NT2/D1 (cell line): ENCODE results near the gene PAK5.

Experiments used
- SUZ12 ChIP-seq: IDR thresholded peaks from 2 replicates; pipeline ENCODE4 v1.6.1; 2011; ENCODE audit not compliant: insufficient read length, insufficient read depth; ENCODE audit errors: extremely low read depth
- YY1 ChIP-seq: IDR thresholded peaks from 2 replicates; pipeline ENCODE4 v1.6.1; 2011; ENCODE audit not compliant: insufficient read length, insufficient read depth

GRCh38 chr20:9689041-9689440, 149.8 kb downstream of the PAK5 start:
- no peak for TF ChIP-seq YY1
- no peak for TF ChIP-seq SUZ12
